Lower lobe of right lung (tissue), 2 donors: ENCODE data around the gene RALGPS1. TPM values are rescaled to one million over a fixed set of nuclear protein-coding genes. Genes with fewer than 3 reads are reported as not detected.

Experiments used
- ATAC-seq, 2 donors: fragments of 200-7000 bp; cut with Tn5 transposase; one replicate each; pipeline ENCODE4 v1.9.1; 2020 to 2022; ENCODE audit warnings: mild to moderate bottlenecking in 2 of 2, moderate library complexity in 2 of 2
- DNase-seq: peaks from one replicate; pipeline ENCODE4 v3.0.0-alpha.2; 2020
- H3K27ac ChIP-seq: fragments of 200-600 bp; one replicate; pipeline ENCODE4 v1.8.0; 2022
- H3K27me3 ChIP-seq: fragments of 200-600 bp; one replicate; pipeline ENCODE4 v1.8.0; 2022; ENCODE audit warnings: low read depth
- H3K36me3 ChIP-seq: fragments of 200-600 bp; one replicate; pipeline ENCODE4 v1.8.0; 2022; ENCODE audit warnings: mild to moderate bottlenecking
- H3K4me1 ChIP-seq: fragments of 200-600 bp; one replicate; pipeline ENCODE4 v1.8.0; 2022
- H3K4me3 ChIP-seq: fragments of 200-600 bp; one replicate; pipeline ENCODE4 v1.8.0; 2022; ENCODE audit warnings: mild to moderate bottlenecking
- H3K9me3 ChIP-seq: fragments of 200-600 bp; one replicate; pipeline ENCODE4 v1.8.0; 2022
- intact Hi-C: fragments of 100-400 bp; cut with DNase I; formaldehyde crosslinking; loops from one replicate; pipeline ENCODE4 v1.11.0; 2022
- total RNA-seq: library from RNA; stranded (reverse); fragmentation: NEBNext Ultra II Directional; extraction: Animal tissue kit (Norgen Biotek cat#: 25700); gene quantifications from one replicate; pipeline ENCODE4 v1.2.1, GENCODE V29; 2021
- TF ChIP-seq, protein P1 (sequence below): fragments of 200-600 bp; IDR thresholded peaks from one replicate; pipeline ENCODE4 v1.8.0; 2022; ENCODE audit warnings: antibody characterized with exemption, mild to moderate bottlenecking
- donor health status: DM: no; HTN: yes; CAD: no; lungs with severe emphysema.

The RALGPS1 gene
- total RNA-seq, 1 donor from 2014 or later: 17.6 TPM

DNA sequence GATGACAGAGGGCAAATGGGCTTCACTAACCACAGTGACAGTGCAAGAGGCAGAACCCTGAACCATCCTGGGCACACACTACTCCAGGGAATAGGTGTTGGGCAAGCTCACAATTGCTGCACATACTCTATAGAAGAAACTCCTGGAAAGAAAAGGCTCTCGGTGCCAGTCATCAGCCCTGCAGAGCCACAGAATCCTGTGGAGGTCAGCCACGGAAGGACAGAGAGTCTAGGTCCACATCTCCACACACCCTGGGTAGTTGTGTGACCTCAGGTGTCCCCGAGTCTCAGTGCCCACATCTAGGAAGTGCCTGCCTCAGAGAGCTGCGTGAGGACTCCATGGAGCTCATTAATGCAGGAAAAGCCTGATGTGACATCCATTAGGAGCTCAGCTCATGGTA is 223.9 kb downstream of the RALGPS1 start:
- Histone ChIP-seq H3K27me3 (no peaks in the 10 kb centered on the region), H3K36me3 (no peaks in the 10 kb centered on the region), H3K4me3 (no peak overlapping the region), H3K9me3 (no peaks in the 10 kb centered on the region), H3K4me1 (peaks cover 21% of the 10 kb centered on the region), H3K27ac (no peak overlapping the region)
- ATAC-seq: no peak
- TF ChIP-seq, protein P1, sequence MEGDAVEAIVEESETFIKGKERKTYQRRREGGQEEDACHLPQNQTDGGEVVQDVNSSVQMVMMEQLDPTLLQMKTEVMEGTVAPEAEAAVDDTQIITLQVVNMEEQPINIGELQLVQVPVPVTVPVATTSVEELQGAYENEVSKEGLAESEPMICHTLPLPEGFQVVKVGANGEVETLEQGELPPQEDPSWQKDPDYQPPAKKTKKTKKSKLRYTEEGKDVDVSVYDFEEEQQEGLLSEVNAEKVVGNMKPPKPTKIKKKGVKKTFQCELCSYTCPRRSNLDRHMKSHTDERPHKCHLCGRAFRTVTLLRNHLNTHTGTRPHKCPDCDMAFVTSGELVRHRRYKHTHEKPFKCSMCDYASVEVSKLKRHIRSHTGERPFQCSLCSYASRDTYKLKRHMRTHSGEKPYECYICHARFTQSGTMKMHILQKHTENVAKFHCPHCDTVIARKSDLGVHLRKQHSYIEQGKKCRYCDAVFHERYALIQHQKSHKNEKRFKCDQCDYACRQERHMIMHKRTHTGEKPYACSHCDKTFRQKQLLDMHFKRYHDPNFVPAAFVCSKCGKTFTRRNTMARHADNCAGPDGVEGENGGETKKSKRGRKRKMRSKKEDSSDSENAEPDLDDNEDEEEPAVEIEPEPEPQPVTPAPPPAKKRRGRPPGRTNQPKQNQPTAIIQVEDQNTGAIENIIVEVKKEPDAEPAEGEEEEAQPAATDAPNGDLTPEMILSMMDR: no peak
- intact Hi-C loops: no loop called here
- no peak for DNase-seq

DNA sequence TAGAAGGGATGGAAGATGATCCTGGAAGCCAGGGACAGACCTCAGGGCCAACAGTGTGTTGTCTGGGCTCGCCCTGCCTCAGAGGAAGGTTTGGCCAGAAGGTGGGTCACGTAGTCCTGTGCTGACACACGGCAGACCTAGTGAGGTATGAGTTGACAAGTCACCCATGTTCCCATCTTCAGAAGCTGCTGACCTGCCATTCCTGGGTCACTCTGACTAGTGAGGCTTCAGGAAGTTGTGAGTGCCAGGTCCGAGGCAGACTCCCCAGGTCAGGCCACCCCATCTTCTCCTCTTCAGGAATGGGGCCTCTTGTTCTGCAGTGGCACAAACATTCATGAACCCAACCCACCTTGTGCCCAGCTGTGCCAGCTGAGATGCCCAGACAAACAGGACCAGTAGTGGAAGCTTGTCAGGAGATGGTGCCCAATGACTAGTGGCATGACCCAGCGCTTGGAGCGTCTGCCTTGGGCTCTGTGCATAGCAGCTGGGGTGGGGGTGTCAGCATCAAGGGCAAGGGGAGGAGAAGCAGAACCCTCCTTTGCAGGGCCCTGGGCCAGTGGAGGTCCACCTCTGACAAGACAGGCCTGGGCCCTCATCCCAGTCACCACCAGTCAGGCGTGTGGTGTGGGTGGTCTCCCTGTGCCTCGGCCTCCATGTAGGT is 224.6 kb downstream of the RALGPS1 start:
- ATAC-seq: no peak

GRCh38 chr9:127139775-127140174 is 225.2 kb downstream of the RALGPS1 start:
- no peak for DNase-seq
- H3K27me3 ChIP-seq: no peaks in the 10 kb centered on the region
- H3K9me3 ChIP-seq: no peaks in the 10 kb centered on the region
- H3K4me3 ChIP-seq: no peak overlapping the region
- TF ChIP-seq, protein P1: no peak
- intact Hi-C loops: no loop called here
- H3K36me3 ChIP-seq: no peaks in the 10 kb centered on the region
- no peak for ATAC-seq
- peaks cover 7% of the 10 kb centered on the region for H3K4me1 ChIP-seq
- no peak overlapping the region for H3K27ac ChIP-seq

More for the DNA sequence above, 224.6 kb downstream of the RALGPS1 start:
- intact Hi-C loops: no loop called here
- no peak for DNase-seq
- TF ChIP-seq, protein P1: no peak
- H3K4me1 ChIP-seq: peaks cover 13% of the 10 kb centered on the region
- H3K9me3 ChIP-seq: no peaks in the 10 kb centered on the region
- no peak overlapping the region for H3K4me3 ChIP-seq
- H3K36me3 ChIP-seq: no peaks in the 10 kb centered on the region
- no peaks in the 10 kb centered on the region for H3K27me3 ChIP-seq
- no peak overlapping the region for H3K27ac ChIP-seq

GRCh38 chr9:127140181-127140580 is 225.6 kb downstream of the RALGPS1 start:
- TF ChIP-seq, protein P1: no peak
- Histone ChIP-seq H3K9me3 (no peaks in the 10 kb centered on the region), H3K4me3 (no peak overlapping the region), H3K27ac (no peak overlapping the region), H3K36me3 (no peaks in the 10 kb centered on the region), H3K4me1 (peaks cover 4% of the 10 kb centered on the region), H3K27me3 (no peaks in the 10 kb centered on the region)
- DNase-seq (no peak), ATAC-seq (no peak)
- intact Hi-C loops: no loop called here

- intact Hi-C loops: no loop called here
- H3K27ac ChIP-seq: no peak overlapping the region
- TF ChIP-seq, protein P1: no peak
- H3K4me1 ChIP-seq: no peaks in the 10 kb centered on the region
- DNase-seq: no peak
- no peaks in the 10 kb centered on the region for H3K36me3 ChIP-seq
- no peaks in the 10 kb centered on the region for H3K9me3 ChIP-seq
- ATAC-seq: no peak
- H3K4me3 ChIP-seq: no peak overlapping the region
- no peaks in the 10 kb centered on the region for H3K27me3 ChIP-seq
Observed at GRCh38 chr9:127140842-127141675, 226.5 kb downstream of the RALGPS1 start.
